OCI-LY7 (cell line): Measurements from ENCODE around the gene GATB.

Source experiments
- CTCF ChIP-seq: fragments of 200-600 bp; sonication (generic); conservative IDR thresholded peaks from 2 replicates; pipeline ENCODE4 v1.5.1; 2014; ENCODE audit warnings: mild to moderate bottlenecking, antibody characterized with exemption, low read length, moderate library complexity, mixed read lengths
- EZH2phosphoT487 ChIP-seq: fragments of 200-600 bp; sonication (generic); IDR thresholded peaks from 2 replicates; pipeline ENCODE4 v1.6.1; 2018; ENCODE audit warnings: low read depth, borderline replicate concordance, mild to moderate bottlenecking, mixed run types, antibody characterized with exemption, low read length, moderate library complexity, mixed read lengths

GRCh38 chr4:151627491-151627890 lies 133.3 kb downstream of the GATB start:
- TF ChIP-seq EZH2phosphoT487: no peak
- TF ChIP-seq CTCF: no peak
